ENCODE measurements around the gene ZDHHC12. TPM values are rescaled to one million over a fixed set of nuclear protein-coding genes. Genes with fewer than 3 reads are reported as not detected.
A peak's percentile ranks its signal among the peaks of the same experiment; 100 is the strongest.

ZDHHC12 gene
- total and polyA plus RNA-seq, 8 donors: 18.3 to 56.9 (median 26.8) TPM

DNA sequence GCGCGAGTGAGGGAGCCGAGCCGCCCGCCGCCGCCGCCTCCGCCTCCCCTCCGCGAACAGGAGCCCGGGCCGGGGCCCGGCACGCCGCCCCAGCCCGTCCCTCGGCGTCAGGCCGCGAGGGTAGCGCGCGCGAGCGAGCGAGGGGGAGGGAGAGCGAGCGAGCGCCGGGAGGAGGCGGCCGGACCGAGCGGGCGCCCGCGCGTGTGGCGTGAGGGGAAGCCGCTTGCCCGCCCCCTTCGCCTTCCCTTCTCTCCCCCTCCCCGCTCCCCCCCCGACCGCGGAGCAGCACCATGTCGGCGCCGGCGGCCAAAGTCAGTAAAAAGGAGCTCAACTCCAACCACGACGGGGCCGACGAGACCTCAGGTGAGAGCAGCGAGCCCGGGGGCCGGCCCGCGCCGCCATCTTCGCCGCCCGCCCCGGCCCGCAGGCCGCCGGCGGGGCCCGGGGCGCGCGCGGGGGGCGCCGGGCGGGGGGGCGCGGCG is 34.6 kb downstream of the ZDHHC12 start:
- DNase-seq: peak in 3 of 6 donors; percentile 61 to 81 (median 64)
- ATAC-seq: peak; percentile 1 to 54 (median 16)
- Histone ChIP-seq H3K36me3 (peaks cover 0 to 25% (median 7%) of the 10 kb centered on the region in 3 donors), H3K4me1 (peaks cover 0 to 32% (median 20%) of the 10 kb centered on the region in 3 donors), H3K27ac (peak overlapping the region; percentile 68 to 94 (median 90)), H3K9me3 (no peaks in the 10 kb centered on the region), H3K4me3 (peak overlapping the region; percentile 47 to 66 (median 54)), H3K27me3 (no peaks in the 10 kb centered on the region)
- intact Hi-C loops (cut with DNase I): no loop called here
- 0% methylated on average over 8 to 71 of the region's 80 CpGs for WGBS, 2 donors
- no peak for FAIRE-seq
- TF ChIP-seq, protein P1, sequence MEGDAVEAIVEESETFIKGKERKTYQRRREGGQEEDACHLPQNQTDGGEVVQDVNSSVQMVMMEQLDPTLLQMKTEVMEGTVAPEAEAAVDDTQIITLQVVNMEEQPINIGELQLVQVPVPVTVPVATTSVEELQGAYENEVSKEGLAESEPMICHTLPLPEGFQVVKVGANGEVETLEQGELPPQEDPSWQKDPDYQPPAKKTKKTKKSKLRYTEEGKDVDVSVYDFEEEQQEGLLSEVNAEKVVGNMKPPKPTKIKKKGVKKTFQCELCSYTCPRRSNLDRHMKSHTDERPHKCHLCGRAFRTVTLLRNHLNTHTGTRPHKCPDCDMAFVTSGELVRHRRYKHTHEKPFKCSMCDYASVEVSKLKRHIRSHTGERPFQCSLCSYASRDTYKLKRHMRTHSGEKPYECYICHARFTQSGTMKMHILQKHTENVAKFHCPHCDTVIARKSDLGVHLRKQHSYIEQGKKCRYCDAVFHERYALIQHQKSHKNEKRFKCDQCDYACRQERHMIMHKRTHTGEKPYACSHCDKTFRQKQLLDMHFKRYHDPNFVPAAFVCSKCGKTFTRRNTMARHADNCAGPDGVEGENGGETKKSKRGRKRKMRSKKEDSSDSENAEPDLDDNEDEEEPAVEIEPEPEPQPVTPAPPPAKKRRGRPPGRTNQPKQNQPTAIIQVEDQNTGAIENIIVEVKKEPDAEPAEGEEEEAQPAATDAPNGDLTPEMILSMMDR (IDR thresholded peaks at IDR 0.05): no peak

DNA sequence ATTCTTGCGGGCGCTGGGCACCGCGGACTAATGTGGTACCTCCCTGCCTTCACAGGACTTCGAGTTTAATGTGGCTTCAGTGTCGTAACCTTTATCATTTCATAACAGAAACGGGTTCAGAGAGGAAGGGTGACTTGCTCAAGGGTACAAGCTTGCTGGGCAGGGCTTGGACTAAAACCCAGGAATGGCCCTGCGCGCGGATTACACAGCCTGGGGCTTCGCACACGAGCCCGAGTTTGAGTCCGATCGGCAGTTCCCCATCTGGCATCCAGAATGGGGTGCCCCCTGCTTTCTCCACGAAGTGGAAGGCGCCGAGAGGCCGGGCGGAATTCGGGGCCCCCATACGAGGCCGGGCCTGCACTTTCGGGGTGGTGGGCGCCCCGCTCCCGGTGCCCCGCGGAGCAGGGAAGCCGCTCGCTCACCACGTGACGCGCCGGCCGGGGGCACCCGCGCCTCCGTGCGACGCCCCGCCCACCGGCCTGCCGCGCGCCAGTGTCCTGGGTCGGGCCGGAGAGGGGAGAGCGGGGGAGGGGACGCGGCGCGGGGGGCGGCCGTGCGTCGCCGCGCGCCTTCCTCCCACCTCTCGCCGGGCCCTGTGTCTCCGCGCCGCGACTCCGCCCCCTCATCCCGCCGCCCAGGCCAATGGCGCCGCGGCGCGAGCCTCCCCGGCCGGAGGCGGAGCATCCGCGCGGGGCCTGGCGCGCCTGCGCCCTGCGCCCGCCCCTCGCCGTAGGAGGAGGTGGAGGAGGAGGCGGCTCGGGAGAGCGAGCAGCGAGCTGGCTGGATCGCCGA is 35.2 kb downstream of the ZDHHC12 start, which contains the start of gene SET:
TSS of gene SET (plus strand) at position 722 of the 792 bp plus-strand sequence. CDS start 361 bp downstream, outside the sequence.
- peaks cover 0 to 19% (median 4%) of the 10 kb centered on the region in 3 donors for H3K36me3 ChIP-seq
- H3K9me3 ChIP-seq: no peaks in the 10 kb centered on the region
- H3K4me3 ChIP-seq: peak within 1 kb of the TSS; percentile 47 to 80 (median 60)
- peaks cover 0 to 32% (median 20%) of the 10 kb centered on the region in 3 donors for H3K4me1 ChIP-seq
- no peaks in the 10 kb centered on the region for H3K27me3 ChIP-seq
- TF ChIP-seq, protein P1 (IDR thresholded peaks at IDR 0.05): no peak
- no peak for FAIRE-seq
- 2% methylated on average over 56 to 92 of the region's 93 CpGs for WGBS, 2 donors
- intact Hi-C loops (cut with DNase I): no loop called here
- ATAC-seq: peak; percentile 81 to 89 (median 86)
- DNase-seq: peak; percentile 94 to 97 (median 96)
- peak within 1 kb of the TSS; percentile 88 to 94 (median 92) for H3K27ac ChIP-seq

GRCh38 chr9:128687453-128687852 is 36.5 kb downstream of the ZDHHC12 start:
- Histone ChIP-seq H3K27me3 (no peaks in the 10 kb centered on the region), H3K27ac (no peak overlapping the region), H3K4me3 (no peak overlapping the region), H3K4me1 (peaks cover 0 to 39% (median 20%) of the 10 kb centered on the region in 3 donors), H3K36me3 (peaks cover 0 to 6% (median 0%) of the 10 kb centered on the region in 3 donors), H3K9me3 (no peaks in the 10 kb centered on the region)
- no peak for FAIRE-seq
- 92 to 97% methylated on average over 4 of the region's 4 CpGs for WGBS, 2 donors
- intact Hi-C loops (cut with DNase I): no loop called here
- TF ChIP-seq, protein P1 (IDR thresholded peaks at IDR 0.05): no peak
- no peak for ATAC-seq
- no peak for DNase-seq

GRCh38 chr9:128685636-128686489 is 38.1 kb downstream of the ZDHHC12 start:
- H3K9me3 ChIP-seq: no peaks in the 10 kb centered on the region
- DNase-seq (peak in 1 of 6 donors; percentile 21), ATAC-seq (no peak), FAIRE-seq (no peak)
- H3K4me3 ChIP-seq: no peak overlapping the region
- no peaks in the 10 kb centered on the region for H3K27me3 ChIP-seq
- peaks cover 0 to 28% (median 12%) of the 10 kb centered on the region in 3 donors for H3K4me1 ChIP-seq
- H3K36me3 ChIP-seq: no peaks in the 10 kb centered on the region
- TF ChIP-seq, protein P1 (IDR thresholded peaks at IDR 0.05): no peak
- intact Hi-C loops (cut with DNase I): no loop called here
- 84 to 88% methylated on average over 17 of the region's 17 CpGs for WGBS, 2 donors
- peak overlapping the region in 2 of 4 donors; percentile 85 to 92 for H3K27ac ChIP-seq

All from pancreas (tissue), 10 donors.